ENCODE measurements around the gene CERS1.

DNA sequence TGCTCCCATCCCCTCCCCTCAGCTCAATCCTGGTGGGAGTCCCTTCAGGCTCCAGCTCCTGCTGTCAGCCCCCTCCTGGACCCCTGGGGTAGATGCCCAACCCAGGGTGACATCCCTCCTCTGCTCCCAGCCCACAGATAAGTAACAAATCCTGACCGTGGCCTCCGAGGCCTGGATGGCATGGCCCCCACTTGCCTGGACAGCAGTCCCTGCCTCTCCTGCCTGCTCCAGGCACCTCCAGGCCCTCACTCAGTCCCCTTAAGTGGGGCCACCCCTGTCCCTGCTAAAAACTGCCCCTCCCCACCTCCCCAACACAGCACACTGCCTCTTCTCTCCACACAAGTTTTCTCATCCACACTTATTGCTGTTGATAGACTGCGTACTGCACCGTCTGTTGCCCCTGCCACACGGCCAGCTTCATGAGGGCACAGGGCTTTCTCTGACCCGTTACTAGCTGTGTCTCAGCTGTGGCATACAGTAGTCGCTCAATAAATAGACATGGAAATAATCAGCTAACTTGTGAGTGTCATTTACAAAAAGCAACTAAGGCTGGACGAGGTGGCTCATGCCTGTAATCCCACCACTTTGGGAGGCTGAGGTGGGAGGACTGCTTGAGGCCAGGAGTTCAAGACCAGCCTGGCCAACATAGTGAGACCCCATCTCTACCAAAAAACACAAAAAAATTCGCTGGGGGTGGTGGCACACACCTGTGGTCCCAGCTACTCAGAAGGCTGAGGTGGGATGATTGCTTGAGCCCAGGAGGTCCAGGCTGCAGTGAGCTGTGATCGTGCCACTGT is 5.8 kb downstream of the CERS1 start:
- TF ChIP-seq ZNF8 (CRISPR knock-in tag; IDR thresholded peaks at IDR 0.05), result no peak
- TF ChIP-seq, protein P1, sequence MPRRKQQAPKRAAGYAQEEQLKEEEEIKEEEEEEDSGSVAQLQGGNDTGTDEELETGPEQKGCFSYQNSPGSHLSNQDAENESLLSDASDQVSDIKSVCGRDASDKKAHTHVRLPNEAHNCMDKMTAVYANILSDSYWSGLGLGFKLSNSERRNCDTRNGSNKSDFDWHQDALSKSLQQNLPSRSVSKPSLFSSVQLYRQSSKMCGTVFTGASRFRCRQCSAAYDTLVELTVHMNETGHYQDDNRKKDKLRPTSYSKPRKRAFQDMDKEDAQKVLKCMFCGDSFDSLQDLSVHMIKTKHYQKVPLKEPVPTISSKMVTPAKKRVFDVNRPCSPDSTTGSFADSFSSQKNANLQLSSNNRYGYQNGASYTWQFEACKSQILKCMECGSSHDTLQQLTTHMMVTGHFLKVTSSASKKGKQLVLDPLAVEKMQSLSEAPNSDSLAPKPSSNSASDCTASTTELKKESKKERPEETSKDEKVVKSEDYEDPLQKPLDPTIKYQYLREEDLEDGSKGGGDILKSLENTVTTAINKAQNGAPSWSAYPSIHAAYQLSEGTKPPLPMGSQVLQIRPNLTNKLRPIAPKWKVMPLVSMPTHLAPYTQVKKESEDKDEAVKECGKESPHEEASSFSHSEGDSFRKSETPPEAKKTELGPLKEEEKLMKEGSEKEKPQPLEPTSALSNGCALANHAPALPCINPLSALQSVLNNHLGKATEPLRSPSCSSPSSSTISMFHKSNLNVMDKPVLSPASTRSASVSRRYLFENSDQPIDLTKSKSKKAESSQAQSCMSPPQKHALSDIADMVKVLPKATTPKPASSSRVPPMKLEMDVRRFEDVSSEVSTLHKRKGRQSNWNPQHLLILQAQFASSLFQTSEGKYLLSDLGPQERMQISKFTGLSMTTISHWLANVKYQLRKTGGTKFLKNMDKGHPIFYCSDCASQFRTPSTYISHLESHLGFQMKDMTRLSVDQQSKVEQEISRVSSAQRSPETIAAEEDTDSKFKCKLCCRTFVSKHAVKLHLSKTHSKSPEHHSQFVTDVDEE (CRISPR knock-in tag; IDR thresholded peaks at IDR 0.05), result no peak
- TF ChIP-seq, protein P2, sequence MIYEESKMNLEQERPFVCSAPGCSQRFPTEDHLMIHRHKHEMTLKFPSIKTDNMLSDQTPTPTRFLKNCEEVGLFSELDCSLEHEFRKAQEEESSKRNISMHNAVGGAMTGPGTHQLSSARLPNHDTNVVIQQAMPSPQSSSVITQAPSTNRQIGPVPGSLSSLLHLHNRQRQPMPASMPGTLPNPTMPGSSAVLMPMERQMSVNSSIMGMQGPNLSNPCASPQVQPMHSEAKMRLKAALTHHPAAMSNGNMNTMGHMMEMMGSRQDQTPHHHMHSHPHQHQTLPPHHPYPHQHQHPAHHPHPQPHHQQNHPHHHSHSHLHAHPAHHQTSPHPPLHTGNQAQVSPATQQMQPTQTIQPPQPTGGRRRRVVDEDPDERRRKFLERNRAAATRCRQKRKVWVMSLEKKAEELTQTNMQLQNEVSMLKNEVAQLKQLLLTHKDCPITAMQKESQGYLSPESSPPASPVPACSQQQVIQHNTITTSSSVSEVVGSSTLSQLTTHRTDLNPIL (CRISPR knock-in tag; IDR thresholded peaks at IDR 0.05; ENCODE audit: low read depth), result no peak
